Measurements from ENCODE around the gene SPATA33.

SPATA33 gene

DNA sequence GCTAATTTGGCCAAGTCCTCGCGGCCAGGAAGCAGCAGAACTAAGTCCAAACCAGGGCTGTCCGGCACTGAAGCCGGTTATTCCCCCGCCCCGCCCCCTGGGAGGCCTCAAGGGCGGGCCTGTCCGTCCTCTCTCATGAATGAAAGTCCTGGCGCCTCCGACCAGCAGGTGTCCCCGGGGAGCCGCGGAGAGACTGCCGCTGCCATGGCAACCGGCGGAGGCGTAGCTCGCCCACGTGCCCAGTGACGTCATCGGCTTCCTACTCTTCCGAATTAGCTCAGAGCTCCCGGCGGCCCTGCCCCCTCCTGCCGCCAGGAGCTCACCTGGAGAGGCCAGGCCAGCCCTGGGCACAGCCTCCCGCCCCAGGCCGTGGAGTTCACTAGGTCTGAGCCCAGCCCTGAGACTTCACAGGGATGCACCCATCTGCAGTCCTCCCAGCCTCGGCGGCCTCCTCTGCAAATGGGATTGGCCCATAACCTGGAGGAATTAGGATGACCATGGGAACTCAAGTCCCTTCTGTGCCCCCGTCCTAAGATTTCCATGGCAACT is 42.5 kb downstream of the SPATA33 start:
- no peak for TF ChIP-seq POLR2A (IDR thresholded peaks at IDR 0.05; ENCODE audit: low read length)
- TF ChIP-seq GATA1 (IDR thresholded peaks at IDR 0.05; ENCODE audit: low read depth, low read length), result no peak
- DNase-seq, result peak; percentile 97 to 99

DNA sequence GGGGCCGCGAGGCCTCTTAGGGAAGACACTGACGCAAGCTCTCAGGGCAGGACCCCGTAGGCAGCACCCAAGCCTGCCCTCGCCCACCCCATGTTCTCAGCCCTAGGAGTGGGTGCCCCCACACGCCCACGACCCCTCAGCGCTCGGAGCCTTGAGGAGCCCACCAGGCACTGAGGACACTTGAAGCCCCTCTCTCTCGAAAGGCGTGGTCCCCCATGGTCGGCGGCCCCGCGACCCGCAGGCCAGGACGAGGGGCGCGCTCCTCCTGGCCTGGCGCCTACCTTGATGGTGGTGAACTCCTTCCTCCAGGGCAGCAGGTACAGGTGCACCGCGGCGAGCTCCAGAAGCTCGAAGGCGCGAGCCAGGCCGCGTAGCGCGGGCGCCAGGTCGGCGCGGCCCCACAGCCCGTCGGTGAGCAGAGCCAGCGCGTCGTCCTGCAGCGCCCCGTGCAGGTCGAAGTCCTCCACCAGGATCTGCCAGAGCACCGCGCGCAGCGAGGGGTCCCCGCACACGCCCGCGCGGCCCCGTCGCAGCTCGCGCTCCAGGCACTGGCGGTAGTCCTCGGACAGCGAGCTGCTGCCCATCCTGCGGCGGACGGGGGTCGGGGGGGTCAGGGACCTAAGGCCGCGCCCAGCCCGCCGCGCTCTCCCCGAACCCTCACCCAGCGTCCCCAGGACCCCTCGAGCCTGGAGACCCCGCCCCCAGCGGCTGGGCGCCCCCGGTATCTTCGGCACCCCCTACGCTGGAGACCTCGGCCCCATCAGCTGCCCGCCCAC is 43.2 kb downstream of the SPATA33 start:
- TF ChIP-seq GATA1 (IDR thresholded peaks at IDR 0.05; ENCODE audit: low read depth, low read length) (no peak), POLR2A (IDR thresholded peaks at IDR 0.05; ENCODE audit: low read length) (no peak)
- DNase-seq, result peak; percentile 78 to 79

DNA sequence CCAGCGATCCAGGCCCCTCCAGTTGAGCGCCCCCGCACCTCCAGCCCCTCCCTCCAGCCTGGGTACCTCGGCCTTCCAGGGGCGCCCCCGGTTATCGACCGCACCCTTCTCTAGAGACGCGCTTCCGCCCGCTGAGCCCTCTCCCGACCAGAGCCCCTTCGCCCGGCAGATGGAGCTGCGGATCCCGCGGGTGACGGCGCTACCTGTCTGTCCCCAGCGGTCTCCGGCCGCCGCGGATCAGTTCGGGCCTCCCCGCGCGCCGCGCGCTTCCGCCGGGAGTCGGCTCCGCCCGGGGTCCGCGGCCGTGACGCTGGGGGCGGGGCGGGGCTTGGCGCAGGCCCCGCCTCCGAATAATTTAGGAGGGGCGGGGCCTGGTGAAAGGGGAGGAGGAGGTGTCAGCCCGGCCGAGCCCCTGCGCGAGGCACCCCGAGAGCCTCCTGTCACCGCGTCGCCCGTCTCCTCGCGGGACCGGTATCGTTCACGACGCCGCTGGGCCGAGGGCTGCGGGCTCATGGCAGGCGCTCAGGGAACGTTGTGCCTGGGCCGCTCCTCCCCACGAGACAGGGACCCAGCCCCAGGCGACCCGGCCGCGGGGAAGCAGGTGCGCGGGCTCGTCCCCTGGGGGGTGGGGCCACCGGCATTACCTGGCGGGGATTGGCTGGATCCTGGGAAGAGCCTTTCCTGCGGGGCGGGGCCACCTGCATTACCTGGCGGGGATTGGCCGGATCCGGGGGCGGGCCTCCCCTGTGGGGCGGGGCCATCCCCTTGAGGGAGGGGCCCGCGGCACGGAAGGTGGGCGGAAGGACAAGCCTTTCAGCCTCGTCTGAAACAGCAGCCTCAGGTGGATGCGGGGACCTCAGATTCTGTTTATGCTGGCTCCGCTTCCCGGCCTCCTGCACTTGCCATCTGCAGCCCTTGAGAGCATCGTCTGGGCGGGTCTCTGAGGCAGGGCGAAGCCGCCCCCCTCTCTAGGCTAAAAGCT is 44.1 kb downstream of the SPATA33 start, which contains the start of gene SPATA2L:
Gene SPATA2L (minus strand): TSS at position 281 of the 982 bp plus-strand sequence. CDS start 473 bp downstream, outside the sequence.
- TF ChIP-seq GATA1 (IDR thresholded peaks at IDR 0.05; ENCODE audit: low read depth, low read length), result no peak
- TF ChIP-seq POLR2A (IDR thresholded peaks at IDR 0.05; ENCODE audit: low read length), result peak; percentile 41
- peak; percentile 90 to 95 for DNase-seq

DNA sequence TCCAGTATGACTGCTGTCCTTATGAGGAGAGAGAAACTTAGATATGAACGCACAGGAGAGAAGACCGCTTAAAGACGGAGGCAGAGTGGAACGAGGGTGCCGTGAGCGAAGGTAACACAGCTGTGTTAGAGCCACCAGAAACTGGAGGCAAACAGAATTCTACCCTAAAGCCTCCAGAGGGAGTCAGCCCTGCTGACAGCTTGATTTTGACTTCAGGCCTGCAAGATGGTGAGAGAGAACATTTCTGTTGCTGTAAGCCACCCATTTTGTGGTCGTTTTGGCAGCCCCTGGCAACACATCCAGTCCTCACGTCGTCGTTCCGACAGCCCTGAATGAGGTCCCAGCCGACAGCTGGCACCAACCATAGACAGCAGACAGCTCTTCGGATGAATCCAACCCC is 46.6 kb downstream of the SPATA33 start:
- DNase-seq, result no peak
- no peak for TF ChIP-seq GATA1 (IDR thresholded peaks at IDR 0.05; ENCODE audit: low read depth, low read length)
- no peak for TF ChIP-seq POLR2A (IDR thresholded peaks at IDR 0.05; ENCODE audit: low read length)

DNA sequence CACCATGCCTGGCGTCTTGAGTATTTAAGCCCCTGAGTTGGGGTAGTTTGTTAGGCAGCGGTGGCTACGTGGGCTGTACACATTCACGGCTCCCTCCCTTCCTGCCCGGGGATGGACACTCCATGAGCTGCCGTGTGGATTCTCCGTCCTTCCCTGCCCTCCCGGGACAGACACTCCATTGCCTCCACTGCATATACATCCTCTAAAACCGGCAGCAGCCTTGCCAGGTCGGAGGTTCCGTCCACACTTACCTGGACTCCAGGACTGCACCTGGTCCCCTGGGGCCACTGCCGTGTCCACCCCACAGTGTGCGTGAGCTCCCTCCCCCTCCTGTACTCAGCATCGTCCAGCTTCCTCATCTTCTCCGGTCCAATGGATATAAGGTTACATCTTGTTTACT is 47.4 kb downstream of the SPATA33 start:
- TF ChIP-seq GATA1 (IDR thresholded peaks at IDR 0.05; ENCODE audit: low read depth, low read length) (no peak), POLR2A (IDR thresholded peaks at IDR 0.05; ENCODE audit: low read length) (no peak)
- no peak for DNase-seq

DNA sequence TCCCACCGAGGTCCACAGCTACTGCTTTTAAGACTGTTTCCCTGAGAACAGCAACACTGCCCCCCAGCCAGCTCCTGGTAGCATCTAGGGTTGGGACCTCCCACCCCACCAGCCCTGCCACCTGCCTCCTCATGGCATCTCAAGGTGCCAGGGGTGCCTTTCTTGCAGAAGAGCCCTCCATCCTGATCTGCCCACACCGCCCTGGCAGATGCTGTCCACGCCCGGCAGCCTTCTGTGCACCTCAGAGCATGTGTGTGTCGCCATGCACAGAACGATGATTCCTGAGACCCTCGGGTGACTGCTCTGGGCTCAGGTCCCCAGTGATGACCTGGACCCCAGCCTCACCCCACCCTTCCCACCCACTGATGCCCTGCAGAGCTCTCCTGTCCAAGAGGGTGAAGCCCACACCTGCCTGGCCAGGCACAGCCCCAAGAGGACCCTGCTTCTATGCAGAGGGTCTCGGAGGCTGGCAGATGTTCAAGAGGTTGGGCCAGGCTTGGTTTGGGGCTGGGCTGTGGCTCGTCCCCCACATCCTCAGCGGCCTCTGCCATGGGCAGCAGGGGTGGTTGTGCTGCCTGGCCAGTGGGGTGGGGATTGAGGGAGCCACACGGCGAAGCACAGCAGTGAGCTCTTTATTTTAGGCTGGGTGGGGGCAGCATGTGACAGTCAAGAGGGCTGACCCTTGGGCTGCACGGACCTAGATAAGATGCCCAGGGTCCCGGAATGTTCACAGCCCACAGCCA is 49.1 kb downstream of the SPATA33 start:
- DNase-seq, result no peak
- TF ChIP-seq GATA1 (IDR thresholded peaks at IDR 0.05; ENCODE audit: low read depth, low read length) (no peak), POLR2A (IDR thresholded peaks at IDR 0.05; ENCODE audit: low read length) (no peak)

DNA sequence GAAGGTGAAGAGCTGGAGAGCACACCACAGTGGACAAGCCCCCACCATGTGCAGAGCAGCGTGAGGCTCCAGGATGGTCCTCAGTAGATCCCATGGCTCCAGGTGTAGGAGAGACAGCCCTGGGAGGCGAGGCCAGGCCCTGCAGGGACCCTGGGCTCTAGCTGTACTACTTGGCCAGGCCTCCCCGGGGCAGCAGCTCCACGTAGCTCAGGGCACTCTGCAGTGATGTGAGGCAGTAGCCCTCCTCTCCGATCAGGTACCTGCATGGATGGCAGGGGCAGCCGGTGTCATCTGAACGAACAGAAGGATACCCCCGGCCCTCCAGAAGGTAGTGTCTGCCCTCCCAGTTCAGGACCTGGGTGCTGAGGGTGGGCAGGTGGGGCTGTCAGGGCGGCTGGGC is 50.1 kb downstream of the SPATA33 start:
- TF ChIP-seq GATA1 (IDR thresholded peaks at IDR 0.05; ENCODE audit: low read depth, low read length) (no peak), POLR2A (IDR thresholded peaks at IDR 0.05; ENCODE audit: low read length) (no peak)
- no peak for DNase-seq

DNA sequence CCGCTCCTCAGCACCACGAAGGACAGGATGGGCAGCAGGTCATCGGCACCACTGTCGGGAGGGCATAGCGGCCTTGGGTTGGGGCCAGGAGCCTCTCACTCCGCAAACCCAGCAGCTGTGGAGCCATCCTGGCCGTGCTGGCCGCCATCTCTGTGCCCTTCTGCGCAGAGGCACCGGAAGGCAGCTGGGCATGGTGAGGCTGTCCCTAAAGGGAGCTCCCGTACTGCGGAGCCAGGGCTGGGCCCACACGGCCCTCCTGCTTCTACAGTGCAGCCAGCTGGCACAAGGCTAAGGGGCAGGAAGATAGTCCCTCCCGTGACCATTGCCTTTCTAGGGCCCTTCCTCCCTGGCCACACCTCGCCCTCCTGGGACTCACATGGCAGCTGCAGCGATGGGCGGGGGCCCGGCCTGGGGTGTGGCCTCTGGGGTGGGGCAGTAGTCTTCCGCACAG is 50.9 kb downstream of the SPATA33 start:
- no peak for DNase-seq
- TF ChIP-seq POLR2A (IDR thresholded peaks at IDR 0.05; ENCODE audit: low read length) (no peak), GATA1 (IDR thresholded peaks at IDR 0.05; ENCODE audit: low read depth, low read length) (no peak)

DNA sequence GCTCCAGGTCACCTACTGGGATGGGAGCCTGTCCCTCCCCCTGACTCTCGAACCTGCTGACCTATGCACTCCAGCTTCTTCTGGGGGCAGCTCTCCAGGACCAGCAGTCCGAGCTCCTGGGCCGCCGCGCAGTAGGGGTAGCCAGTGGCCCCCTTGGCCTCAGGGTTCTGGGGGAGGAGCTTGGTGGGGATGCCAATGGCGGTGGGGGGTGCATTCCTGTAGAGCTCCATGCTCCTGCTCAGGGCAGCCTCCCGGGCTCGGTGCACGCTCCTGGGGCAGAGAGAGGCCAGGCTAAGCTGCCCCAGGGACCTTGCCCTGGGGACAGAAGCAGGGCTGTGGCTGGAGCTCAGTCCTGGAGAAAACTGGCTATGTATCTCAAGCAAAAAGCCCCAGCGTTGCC is 51.5 kb downstream of the SPATA33 start:
- no peak for TF ChIP-seq GATA1 (IDR thresholded peaks at IDR 0.05; ENCODE audit: low read depth, low read length)
- TF ChIP-seq POLR2A (IDR thresholded peaks at IDR 0.05; ENCODE audit: low read length), result no peak
- DNase-seq, result no peak

DNA sequence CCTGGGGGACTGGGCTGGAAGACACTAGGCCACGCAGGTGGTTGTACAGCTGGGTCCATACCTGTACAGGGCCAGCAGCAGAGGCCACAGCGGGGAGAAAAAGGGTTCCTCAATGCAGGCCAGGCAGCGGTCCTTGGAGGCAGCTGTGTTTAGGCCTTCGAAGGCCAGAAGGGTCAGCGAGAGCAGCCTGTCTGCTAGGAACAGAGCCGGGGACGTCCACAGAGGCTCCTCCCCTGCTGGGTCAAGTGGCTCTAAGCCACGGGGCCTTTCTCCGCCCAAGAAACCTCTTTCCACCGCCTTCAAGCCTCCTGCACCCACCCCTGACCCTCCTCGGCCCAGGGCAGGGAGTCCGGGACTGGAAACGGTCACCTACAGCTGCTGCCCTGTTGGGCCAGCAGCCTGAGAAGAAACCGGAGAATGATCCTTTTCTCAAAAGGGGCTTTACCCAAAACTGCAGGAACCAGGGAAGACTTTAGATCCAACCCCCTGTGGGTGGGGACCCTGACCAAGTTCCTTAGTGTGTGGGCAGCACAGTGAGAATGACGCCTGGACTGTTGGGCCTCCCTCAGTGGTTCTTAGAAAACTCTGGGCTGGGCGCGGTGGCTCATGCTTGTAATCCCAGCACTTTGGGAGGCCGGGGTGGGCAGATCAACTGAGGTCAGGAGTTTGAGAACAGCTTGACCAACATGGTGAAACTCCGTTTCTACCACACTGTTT is 52.2 kb downstream of the SPATA33 start:
- TF ChIP-seq GATA1 (IDR thresholded peaks at IDR 0.05; ENCODE audit: low read depth, low read length) (no peak), POLR2A (IDR thresholded peaks at IDR 0.05; ENCODE audit: low read length) (no peak)
- DNase-seq, result no peak

DNA sequence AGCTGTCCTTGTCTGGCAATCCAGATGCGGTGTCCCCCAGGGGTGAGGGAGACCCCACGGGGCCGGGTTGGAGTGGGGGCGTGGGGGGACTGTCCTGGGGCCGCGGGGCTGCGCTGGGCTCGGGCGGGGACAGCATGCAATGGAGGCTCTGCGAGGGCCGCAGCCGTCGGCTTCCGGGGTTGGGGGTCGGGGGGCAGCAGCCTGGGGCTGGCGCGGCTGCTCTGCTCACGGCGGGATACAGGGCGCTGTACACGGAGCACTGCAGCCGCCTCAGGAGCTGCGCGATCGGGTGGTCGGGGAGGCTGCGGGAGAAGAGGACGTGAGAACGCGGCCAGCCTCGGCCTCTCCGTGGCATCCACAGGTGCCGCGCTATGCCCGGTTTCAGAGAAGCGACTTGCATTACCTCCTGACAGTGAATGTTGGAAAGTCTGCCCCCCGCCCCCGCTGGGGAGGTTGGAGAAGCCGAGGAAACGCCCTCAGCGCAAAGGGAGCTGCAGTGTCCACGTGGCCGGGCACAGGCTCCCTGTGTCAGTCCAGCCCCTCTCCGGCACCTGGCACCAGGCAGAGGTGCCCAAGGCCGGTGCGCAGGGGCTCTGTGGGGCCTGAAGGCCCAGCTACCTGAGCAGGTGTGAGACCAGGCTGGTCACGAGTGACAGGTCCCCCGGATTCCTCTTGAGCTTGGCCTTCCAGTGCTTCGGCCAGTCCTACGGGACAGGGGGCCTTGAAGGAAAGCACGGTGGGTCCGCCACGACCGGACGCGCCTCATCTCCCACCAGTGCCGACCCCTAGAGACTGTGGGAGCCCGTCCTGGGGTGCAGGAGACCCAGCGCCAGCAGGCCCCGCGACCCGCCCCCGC is 53.3 kb downstream of the SPATA33 start:
- DNase-seq, result no peak
- TF ChIP-seq GATA1 (IDR thresholded peaks at IDR 0.05; ENCODE audit: low read depth, low read length) (no peak), POLR2A (IDR thresholded peaks at IDR 0.05; ENCODE audit: low read length) (no peak)
